GM19397 (cell line): ENCODE data around the gene TNK1.

ENCODE experiments used
- ATAC-seq: cut with Tn5 transposase; IDR thresholded peaks from one replicate; pipeline ENCODE4 v1.9.1; 2021; ENCODE audit warnings: mild to moderate bottlenecking, moderate library complexity; ENCODE audit not compliant: unreplicated experiment

TNK1 gene

GRCh38 chr17:7389924-7390910 lies 9.3 kb downstream of the TNK1 start:
- no peak for ATAC-seq

GRCh38 chr17:7391307-7391706 lies 10.4 kb downstream of the TNK1 start:
- no peak for ATAC-seq

GRCh38 chr17:7392696-7393612 lies 12.1 kb downstream of the TNK1 start:
- no peak for ATAC-seq

- peak; percentile 25 for ATAC-seq
Measured at GRCh38 chr17:7393613-7394451, 12.9 kb downstream of the TNK1 start.

- peak; percentile 80 for ATAC-seq
Measured at GRCh38 chr17:7394452-7395191, 13.7 kb downstream of the TNK1 start, which contains the start of gene PLSCR3. TSS of gene PLSCR3 (minus strand) at chr17:7394525. CDS start at chr17:7394110, 415 bp downstream.

GRCh38 chr17:7396147-7396546 lies 15.3 kb downstream of the TNK1 start:
- ATAC-seq: no peak

- ATAC-seq: no peak
Measured at GRCh38 chr17:7398612-7399011, 17.7 kb downstream of the TNK1 start.

GRCh38 chr17:7403043-7403726 lies 22.3 kb downstream of the TNK1 start:
- ATAC-seq: no peak

GRCh38 chr17:7403727-7403976 lies 22.8 kb downstream of the TNK1 start:
- no peak for ATAC-seq

- ATAC-seq: peak; percentile 90
Measured at GRCh38 chr17:7403977-7404736, 23.3 kb downstream of the TNK1 start, which contains the start of gene TMEM256. TSS of gene TMEM256 (minus strand) at chr17:7404097. CDS start at chr17:7404084, 13 bp downstream.

GRCh38 chr17:7404737-7405349 lies 24.0 kb downstream of the TNK1 start:
- ATAC-seq: peak; percentile 18

GRCh38 chr17:7405350-7406234 lies 24.7 kb downstream of the TNK1 start:
- no peak for ATAC-seq

GRCh38 chr17:7406235-7406825 lies 25.4 kb downstream of the TNK1 start:
- ATAC-seq: no peak

GRCh38 chr17:7407082-7407481 lies 26.2 kb downstream of the TNK1 start:
- no peak for ATAC-seq

GRCh38 chr17:7407485-7408251 lies 26.8 kb downstream of the TNK1 start, which contains the start of gene NLGN2:
TSS of gene NLGN2 (plus strand) at chr17:7407845. CDS start at chr17:7408256, 411 bp downstream.
- no peak for ATAC-seq

GRCh38 chr17:7408252-7408727 lies 27.4 kb downstream of the TNK1 start:
- ATAC-seq: no peak
